H9 (cell line): ENCODE results near the gene ITK. TPM values are rescaled to one million over a fixed set of nuclear protein-coding genes. Genes with fewer than 3 reads are reported as not detected.

Experiments
- DNase-seq: peaks from one replicate; pipeline ENCODE4 v3.0.0-alpha.2; 2017
- H2AFZ ChIP-seq: one replicate; pipeline ENCODE4 v1.6.1; 2013; ENCODE audit warnings: mild to moderate bottlenecking, low read length, control low read depth, moderate library complexity
- H2AK5ac ChIP-seq: 2 replicates; pipeline ENCODE4 v1.6.1; 2013; ENCODE audit warnings: low read length, control low read depth, mixed read lengths; ENCODE audit not compliant: insufficient read length
- H2BK120ac ChIP-seq: one replicate; pipeline ENCODE4 v1.6.1; 2013; ENCODE audit warnings: low read depth, mild to moderate bottlenecking, low read length, control low read depth, inconsistent platforms; ENCODE audit not compliant: poor library complexity, severe bottlenecking
- H2BK12ac ChIP-seq: 2 replicates; pipeline ENCODE4 v1.6.1; 2013; ENCODE audit warnings: low read length, control low read depth, mixed read lengths, low read depth; ENCODE audit not compliant: insufficient read length
- H2BK15ac ChIP-seq: 2 replicates; pipeline ENCODE4 v1.6.1; 2013; ENCODE audit warnings: low read depth, low read length, control low read depth
- H2BK20ac ChIP-seq: one replicate; pipeline ENCODE4 v1.6.1; 2013; ENCODE audit warnings: low read depth, mild to moderate bottlenecking, low read length, control low read depth, inconsistent platforms; ENCODE audit not compliant: poor library complexity, severe bottlenecking
- H2BK5ac ChIP-seq: 2 replicates; pipeline ENCODE4 v1.6.1; 2013; ENCODE audit warnings: low read length, control low read depth, mixed read lengths; ENCODE audit not compliant: insufficient read length
- H3K14ac ChIP-seq: 2 replicates; pipeline ENCODE4 v1.6.1; 2013; ENCODE audit warnings: low read length, control low read depth; ENCODE audit not compliant: insufficient read depth
- H3K18ac ChIP-seq: 2 replicates; pipeline ENCODE4 v1.6.1; 2013; ENCODE audit warnings: low read depth, mild to moderate bottlenecking, mixed read lengths, low read length, control low read depth; ENCODE audit not compliant: insufficient read length
- H3K23ac ChIP-seq: 2 replicates; pipeline ENCODE4 v1.6.1; 2013; ENCODE audit warnings: low read length, control low read depth, mixed read lengths, low read depth; ENCODE audit not compliant: insufficient read length
- H3K23me2 ChIP-seq: 2 replicates; pipeline ENCODE4 v1.6.1; 2013; ENCODE audit warnings: low read depth, mild to moderate bottlenecking, mixed read lengths, low read length, control low read depth; ENCODE audit not compliant: insufficient read length, poor library complexity, severe bottlenecking
- H3K27ac ChIP-seq: 2 replicates; pipeline ENCODE4 v1.5.1; 2013; ENCODE audit warnings: low read length, control low read depth, mixed read lengths, low read depth; ENCODE audit not compliant: insufficient read length
- H3K27me3 ChIP-seq: 2 replicates; pipeline ENCODE4 v1.6.1; 2013; ENCODE audit warnings: low read length, control low read depth, inconsistent platforms; ENCODE audit not compliant: insufficient read depth
- H3K4ac ChIP-seq: 2 replicates; pipeline ENCODE4 v1.6.1; 2013; ENCODE audit warnings: low read depth, mild to moderate bottlenecking, control low read depth, inconsistent platforms, low read length, moderate library complexity
- H3K4me1 ChIP-seq: 2 replicates; pipeline ENCODE4 v1.6.1; 2013; ENCODE audit warnings: low read length, control low read depth, inconsistent platforms; ENCODE audit not compliant: insufficient read depth
- H3K4me2 ChIP-seq: 2 replicates; pipeline ENCODE4 v1.6.1; 2013; ENCODE audit warnings: low read length, control low read depth, mixed read lengths; ENCODE audit not compliant: insufficient read length, insufficient read depth
- H3K56ac ChIP-seq: 2 replicates; pipeline ENCODE4 v1.6.1; 2013; ENCODE audit warnings: low read depth, mild to moderate bottlenecking, mixed read lengths, low read length, control low read depth; ENCODE audit not compliant: insufficient read length
- H3K79me1 ChIP-seq: 2 replicates; pipeline ENCODE4 v1.6.1; 2013; ENCODE audit warnings: low read depth, mild to moderate bottlenecking, moderate library complexity, low read length, control low read depth, inconsistent platforms; ENCODE audit not compliant: insufficient read depth, poor library complexity, severe bottlenecking
- H3K79me2 ChIP-seq: 2 replicates; pipeline ENCODE4 v1.6.1; 2013; ENCODE audit warnings: low read length, control low read depth, inconsistent platforms; ENCODE audit not compliant: insufficient read depth
- H3K9ac ChIP-seq: 2 replicates; pipeline ENCODE4 v1.6.1; 2013; ENCODE audit warnings: low read length, control low read depth, mixed read lengths; ENCODE audit not compliant: insufficient read length; ENCODE audit errors: extremely low read depth
- H3K9me3 ChIP-seq: one replicate; pipeline ENCODE4 v1.6.1; 2013; ENCODE audit warnings: low read depth, low read length, inconsistent platforms; ENCODE audit not compliant: control insufficient read depth
- H3T11ph ChIP-seq: one replicate; pipeline ENCODE4 v1.6.1; 2013; ENCODE audit warnings: mild to moderate bottlenecking, low read length, control low read depth, inconsistent platforms
- H4K20me1 ChIP-seq: one replicate; pipeline ENCODE4 v1.6.1; 2013; ENCODE audit not compliant: control insufficient read depth, insufficient read length, insufficient read depth
- H4K5ac ChIP-seq: 2 replicates; pipeline ENCODE4 v1.6.1; 2013; ENCODE audit warnings: low read depth, mild to moderate bottlenecking, mixed read lengths, low read length, control low read depth; ENCODE audit not compliant: insufficient read length
- H4K8ac ChIP-seq: replicated peaks from 2 replicates; pipeline ENCODE4 v1.6.1; 2013; ENCODE audit warnings: low read length, control low read depth, mixed read lengths, low read depth; ENCODE audit not compliant: insufficient read length
- H4K91ac ChIP-seq: 2 replicates; pipeline ENCODE4 v1.6.1; 2013; ENCODE audit warnings: low read depth, mild to moderate bottlenecking, moderate library complexity, mixed read lengths, low read length, control low read depth; ENCODE audit not compliant: insufficient read length
- H3K27ac Mint-ChIP-seq, 3 experiments: 2 replicates in 2 of 3; 3 replicates in 1 of 3; pipeline ENCODE4 v1.8.0; 2020 to 2021; ENCODE audit warnings: mixed read lengths in 3 of 3, mild to moderate bottlenecking in 1 of 3, moderate library complexity in 1 of 3
- H3K27me3 Mint-ChIP-seq: 2 replicates; pipeline ENCODE4 v1.8.0; 2021; ENCODE audit warnings: low read depth, mild to moderate bottlenecking, moderate library complexity, mixed read lengths
- H3K36me3 Mint-ChIP-seq, 3 experiments: 2 replicates in 2 of 3; 3 replicates in 1 of 3; pipeline ENCODE4 v1.8.0; 2020 to 2021; ENCODE audit warnings: low read depth in 3 of 3, mixed read lengths in 3 of 3; ENCODE audit not compliant: insufficient read depth in 1 of 3
- H3K4me1 Mint-ChIP-seq, 2 experiments: 2 replicates each; pipeline ENCODE4 v1.8.0; 2020; ENCODE audit warnings: mixed read lengths in 2 of 2
- H3K4me3 Mint-ChIP-seq, 2 experiments: 2 replicates in 1 of 2; 3 replicates in 1 of 2; pipeline ENCODE4 v1.8.0; 2020 to 2021; ENCODE audit warnings: mild to moderate bottlenecking in 2 of 2, mixed read lengths in 2 of 2, moderate library complexity in 1 of 2
- H3K9me3 Mint-ChIP-seq, 2 experiments: 2 replicates in 1 of 2; 3 replicates in 1 of 2; pipeline ENCODE4 v1.8.0; 2020; ENCODE audit warnings: mild to moderate bottlenecking in 2 of 2, mixed read lengths in 2 of 2, moderate library complexity in 1 of 2
- CTCF ChIP-seq: fragments of 200-600 bp; sonication (generic); conservative IDR thresholded peaks from 3 replicates; pipeline ENCODE4 v1.8.0; 2021; ENCODE audit warnings: antibody characterized with exemption, mild to moderate bottlenecking
- WGBS: extraction: QIAGEN DNeasy Blood & Tissue Kit; methylation state at CpG from one replicate; pipeline ENCODE4 v1.1.7; 2013; ENCODE audit warnings: missing lambda C conversion rate, low lambda C conversion rate, mixed read lengths; ENCODE audit not compliant: insufficient read length; ENCODE audit errors: extremely low coverage; 5-methylcytosine and 5-hydroxymethylcytosine counted together
- total RNA-seq: library from RNA; stranded (reverse); gene quantifications from 2 replicates; pipeline ENCODE4 v1.2.1, GENCODE V29; 2021

ITK gene
- total RNA-seq, 1 experiment from 2014 or later, result 0.22 TPM

- no peak overlapping the region for H2BK12ac ChIP-seq
- H3K27ac ChIP-seq, result no peak overlapping the region
- H3T11ph ChIP-seq, result no peak overlapping the region
- peaks cover 7% of the 10 kb centered on the region for H4K20me1 ChIP-seq
- H4K91ac ChIP-seq, result no peak overlapping the region
- WGBS, result no CpG with 5 or more reads among the region's 4 CpGs
- H4K8ac ChIP-seq, result no peak overlapping the region
- no peak overlapping the region for H3K14ac ChIP-seq
- H3K4me1 Mint-ChIP-seq, result peaks cover 33 to 34% of the 10 kb centered on the region in 2 experiments
- no peak for DNase-seq
- no peak overlapping the region for H3K23ac ChIP-seq
- H3K23me2 ChIP-seq, result no peaks in the 10 kb centered on the region
- peaks cover 15% of the 10 kb centered on the region; the same call in 1 of the 2 replicates for H3K79me2 ChIP-seq
- peaks cover 4% of the 10 kb centered on the region for H3K27me3 Mint-ChIP-seq
- H3K79me1 ChIP-seq, result peaks cover 7% of the 10 kb centered on the region
- no peak overlapping the region for H3K27ac Mint-ChIP-seq
- peaks cover 10% of the 10 kb centered on the region; the same call in 1 of the 2 replicates for H3K4me1 ChIP-seq
- no peak overlapping the region for H2AFZ ChIP-seq
- no peaks in the 10 kb centered on the region for H3K27me3 ChIP-seq
- no peak overlapping the region for H3K4me3 Mint-ChIP-seq
- no peaks in the 10 kb centered on the region for H3K9me3 ChIP-seq
- no peak overlapping the region for H3K4me2 ChIP-seq
- no peak overlapping the region for H3K18ac ChIP-seq
- H3K56ac ChIP-seq, result no peak overlapping the region
- H2BK20ac ChIP-seq, result no peak overlapping the region
- no peak for TF ChIP-seq CTCF
- H3K9ac ChIP-seq, result no peak overlapping the region
- H3K4ac ChIP-seq, result no peak overlapping the region
- H2BK120ac ChIP-seq, result no peak overlapping the region
- no peak overlapping the region for H4K5ac ChIP-seq
- H3K36me3 Mint-ChIP-seq, result peaks cover 0 to 2% (median 0%) of the 10 kb centered on the region in 3 experiments; a peak in 1 of 7 replicates
- no peak overlapping the region for H2BK5ac ChIP-seq
- no peak overlapping the region for H2BK15ac ChIP-seq
- no peaks in the 10 kb centered on the region for H3K9me3 Mint-ChIP-seq
- H2AK5ac ChIP-seq, result no peak overlapping the region
Measured at GRCh38 chr5:157269761-157270272, 89.2 kb downstream of the ITK start.
